ENCODE data around the gene SLC4A3. TPM values are rescaled to one million over a fixed set of nuclear protein-coding genes. Genes with fewer than 3 reads are reported as not detected.
A peak's percentile ranks its signal among the peaks of the same experiment; 100 is the strongest.

Gene SLC4A3
- total and polyA plus RNA-seq, 12 donors: 197 to 671 (median 370) TPM

GRCh38 chr2:219613461-219614070 is 13.9 kb upstream of the SLC4A3 start:
- DNase-seq (no peak), ATAC-seq (no peak)
- H3K4me1 ChIP-seq: peaks cover under 1 to 58% (median 36%) of the 10 kb centered on the region in 9 donors
- H3K36me3 ChIP-seq: peaks cover 0 to 62% (median 15%) of the 10 kb centered on the region in 9 donors
- TF ChIP-seq CTCF (IDR thresholded peaks at IDR 0.05): no peak
- H3K4me3 ChIP-seq: no peak overlapping the region
- H3K9me3 ChIP-seq: no peaks in the 10 kb centered on the region
- intact Hi-C loops (cut with DNase I): no loop called here
- no peak overlapping the region for H3K27ac ChIP-seq
- H3K27me3 ChIP-seq: no peaks in the 10 kb centered on the region
- 94 to 100% methylated on average over 9 to 11 of the region's 11 CpGs for WGBS, 2 donors

- peaks cover 3 to 60% (median 33%) of the 10 kb centered on the region in 9 donors for H3K4me1 ChIP-seq
- WGBS, 2 donors: 91 to 96% methylated on average over 11 of the region's 11 CpGs
- no peak for ATAC-seq
- no peak for DNase-seq
- intact Hi-C loops (cut with DNase I): no loop called here
- peaks cover 0 to 55% (median 9%) of the 10 kb centered on the region in 9 donors for H3K36me3 ChIP-seq
- H3K9me3 ChIP-seq: no peaks in the 10 kb centered on the region
- H3K4me3 ChIP-seq: no peak overlapping the region
- no peaks in the 10 kb centered on the region for H3K27me3 ChIP-seq
- H3K27ac ChIP-seq: no peak overlapping the region
- no peak for TF ChIP-seq CTCF (IDR thresholded peaks at IDR 0.05)
Observed at GRCh38 chr2:219614076-219614860, 13.2 kb upstream of the SLC4A3 start.

- H3K4me3 ChIP-seq: no peak overlapping the region
- peaks cover 0 to 48% (median 9%) of the 10 kb centered on the region in 9 donors for H3K36me3 ChIP-seq
- H3K27me3 ChIP-seq: no peaks in the 10 kb centered on the region
- H3K4me1 ChIP-seq: peaks cover 3 to 53% (median 28%) of the 10 kb centered on the region in 9 donors
- intact Hi-C loops (cut with DNase I): no loop called here
- ATAC-seq (no peak), DNase-seq (no peak)
- 92 to 94% methylated on average over 11 of the region's 11 CpGs for WGBS, 2 donors
- H3K27ac ChIP-seq: peak overlapping the region in 1 of 10 donors; percentile 79
- no peak for TF ChIP-seq CTCF (IDR thresholded peaks at IDR 0.05)
- H3K9me3 ChIP-seq: no peaks in the 10 kb centered on the region
Observed at GRCh38 chr2:219615036-219615435, 12.4 kb upstream of the SLC4A3 start.

GRCh38 chr2:219615894-219616293 is 11.5 kb upstream of the SLC4A3 start:
- 51 to 67% methylated on average over 12 of the region's 12 CpGs for WGBS, 2 donors
- no peaks in the 10 kb centered on the region for H3K9me3 ChIP-seq
- ATAC-seq (peak in 7 of 8 donors; percentile 30 to 78 (median 55)), DNase-seq (no peak)
- no peak for TF ChIP-seq CTCF (IDR thresholded peaks at IDR 0.05)
- intact Hi-C loops (cut with DNase I): no loop called here
- no peak overlapping the region for H3K4me3 ChIP-seq
- peaks cover 3 to 51% (median 27%) of the 10 kb centered on the region in 9 donors for H3K4me1 ChIP-seq
- peaks cover 0 to 48% (median 9%) of the 10 kb centered on the region in 9 donors for H3K36me3 ChIP-seq
- peak overlapping the region in 9 of 10 donors; percentile 38 to 79 (median 74) for H3K27ac ChIP-seq
- H3K27me3 ChIP-seq: no peaks in the 10 kb centered on the region
